Neural crest cell (in vitro differentiated cells): ENCODE measurements around the gene GTSE1. TPM values are rescaled to one million over a fixed set of nuclear protein-coding genes. Genes with fewer than 3 reads are reported as not detected.
A peak's percentile ranks its signal among the peaks of the same experiment; 100 is the strongest.

ENCODE experiments used
- DNase-seq: peaks from one replicate; pipeline ENCODE4 v3.0.0; 2021; ENCODE audit warnings: low read depth, mixed read lengths, low spot score
- H3K27ac Mint-ChIP-seq: one replicate; pipeline ENCODE4 v1.8.0; 2021; ENCODE audit warnings: mild to moderate bottlenecking, mixed read lengths; ENCODE audit not compliant: unreplicated experiment
- H3K27me3 Mint-ChIP-seq: 2 replicates; pipeline ENCODE4 v1.8.0; 2021; ENCODE audit warnings: low read depth, mild to moderate bottlenecking, mixed read lengths
- H3K36me3 Mint-ChIP-seq: 2 replicates; pipeline ENCODE4 v1.8.0; 2021; ENCODE audit warnings: low read depth, mild to moderate bottlenecking, mixed read lengths
- H3K4me1 Mint-ChIP-seq: 2 replicates; pipeline ENCODE4 v1.8.0; 2021; ENCODE audit warnings: mixed read lengths
- H3K4me3 Mint-ChIP-seq: one replicate; pipeline ENCODE4 v1.8.0; 2021; ENCODE audit warnings: mild to moderate bottlenecking, mixed read lengths
- H3K9me3 Mint-ChIP-seq: 2 replicates; pipeline ENCODE4 v1.8.0; 2021; ENCODE audit warnings: mixed read lengths
- CTCF ChIP-seq: fragments of 200-600 bp; sonication (generic); conservative IDR thresholded peaks from 2 replicates; pipeline ENCODE4 v1.5.0; 2021; ENCODE audit warnings: antibody characterized with exemption, mild to moderate bottlenecking
- total RNA-seq: library from RNA; stranded (reverse); gene quantifications from 2 replicates; pipeline ENCODE4 v1.2.1, GENCODE V29; 2021

GTSE1 gene
- total RNA-seq, 1 donor from 2014 or later = 67.6 TPM

GRCh38 chr22:46354176-46354992 lies 57.7 kb downstream of the GTSE1 start:
- DNase-seq = no peak
- Mint-ChIP-seq H3K4me3 (no peak overlapping the region), H3K36me3 (peaks cover 4% of the 10 kb centered on the region)

GRCh38 chr22:46354993-46355305 lies 58.3 kb downstream of the GTSE1 start:
- no peak overlapping the region for H3K4me3 Mint-ChIP-seq
- H3K9me3 Mint-ChIP-seq = no peaks in the 10 kb centered on the region
- TF ChIP-seq CTCF = no peak
- peaks cover 4% of the 10 kb centered on the region for H3K36me3 Mint-ChIP-seq
- H3K4me1 Mint-ChIP-seq = no peaks in the 10 kb centered on the region
- no peak for DNase-seq
- H3K27me3 Mint-ChIP-seq = no peaks in the 10 kb centered on the region
- no peak overlapping the region for H3K27ac Mint-ChIP-seq

More at GRCh38 chr22:46354176-46354992, 57.7 kb downstream of the GTSE1 start:
- H3K9me3 Mint-ChIP-seq = no peaks in the 10 kb centered on the region
- TF ChIP-seq CTCF = no peak
- H3K27ac Mint-ChIP-seq = no peak overlapping the region
- H3K27me3 Mint-ChIP-seq = no peaks in the 10 kb centered on the region
- H3K4me1 Mint-ChIP-seq = no peaks in the 10 kb centered on the region

- peaks cover 8% of the 10 kb centered on the region for H3K36me3 Mint-ChIP-seq
- peak overlapping the region; percentile 47 for H3K4me3 Mint-ChIP-seq
- H3K27ac Mint-ChIP-seq = peak overlapping the region; percentile 71
Observed at GRCh38 chr22:46355369-46355995, 58.8 kb downstream of the GTSE1 start.

DNA sequence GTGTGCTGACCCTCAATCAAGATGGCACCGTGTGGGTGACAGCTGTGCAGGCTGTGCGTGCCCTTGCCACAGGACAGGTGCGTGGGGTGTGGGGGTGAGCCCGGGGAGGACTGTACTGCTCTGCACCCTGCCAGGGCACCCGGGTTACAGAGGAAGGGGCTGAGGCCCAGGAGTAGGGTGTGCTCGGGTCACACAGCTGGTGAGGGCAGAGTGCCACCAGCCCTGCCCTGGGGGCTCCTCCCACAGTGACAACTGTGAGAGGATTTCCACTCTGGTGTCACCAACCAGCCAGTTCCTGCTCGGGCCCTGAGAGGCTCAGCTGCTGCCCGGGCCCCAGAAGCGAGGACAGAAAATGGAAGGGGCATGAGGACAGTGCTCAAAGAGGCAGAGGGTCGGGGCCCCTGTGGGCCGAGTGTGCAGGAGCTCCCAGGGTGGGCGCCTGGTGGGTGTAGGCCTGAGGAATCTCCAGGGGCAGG lies 59.4 kb downstream of the GTSE1 start:
- H3K4me1 Mint-ChIP-seq = no peaks in the 10 kb centered on the region
- DNase-seq = no peak
- H3K27ac Mint-ChIP-seq = no peak overlapping the region
- H3K9me3 Mint-ChIP-seq = no peaks in the 10 kb centered on the region
- H3K36me3 Mint-ChIP-seq = peaks cover 9% of the 10 kb centered on the region
- H3K4me3 Mint-ChIP-seq = no peak overlapping the region
- no peaks in the 10 kb centered on the region for H3K27me3 Mint-ChIP-seq
- TF ChIP-seq CTCF = no peak

More at GRCh38 chr22:46355369-46355995, 58.8 kb downstream of the GTSE1 start:
- H3K9me3 Mint-ChIP-seq = no peaks in the 10 kb centered on the region
- DNase-seq = peak; percentile 91
- H3K27me3 Mint-ChIP-seq = no peaks in the 10 kb centered on the region
- peak; percentile 87 for TF ChIP-seq CTCF
- H3K4me1 Mint-ChIP-seq = no peaks in the 10 kb centered on the region

DNA sequence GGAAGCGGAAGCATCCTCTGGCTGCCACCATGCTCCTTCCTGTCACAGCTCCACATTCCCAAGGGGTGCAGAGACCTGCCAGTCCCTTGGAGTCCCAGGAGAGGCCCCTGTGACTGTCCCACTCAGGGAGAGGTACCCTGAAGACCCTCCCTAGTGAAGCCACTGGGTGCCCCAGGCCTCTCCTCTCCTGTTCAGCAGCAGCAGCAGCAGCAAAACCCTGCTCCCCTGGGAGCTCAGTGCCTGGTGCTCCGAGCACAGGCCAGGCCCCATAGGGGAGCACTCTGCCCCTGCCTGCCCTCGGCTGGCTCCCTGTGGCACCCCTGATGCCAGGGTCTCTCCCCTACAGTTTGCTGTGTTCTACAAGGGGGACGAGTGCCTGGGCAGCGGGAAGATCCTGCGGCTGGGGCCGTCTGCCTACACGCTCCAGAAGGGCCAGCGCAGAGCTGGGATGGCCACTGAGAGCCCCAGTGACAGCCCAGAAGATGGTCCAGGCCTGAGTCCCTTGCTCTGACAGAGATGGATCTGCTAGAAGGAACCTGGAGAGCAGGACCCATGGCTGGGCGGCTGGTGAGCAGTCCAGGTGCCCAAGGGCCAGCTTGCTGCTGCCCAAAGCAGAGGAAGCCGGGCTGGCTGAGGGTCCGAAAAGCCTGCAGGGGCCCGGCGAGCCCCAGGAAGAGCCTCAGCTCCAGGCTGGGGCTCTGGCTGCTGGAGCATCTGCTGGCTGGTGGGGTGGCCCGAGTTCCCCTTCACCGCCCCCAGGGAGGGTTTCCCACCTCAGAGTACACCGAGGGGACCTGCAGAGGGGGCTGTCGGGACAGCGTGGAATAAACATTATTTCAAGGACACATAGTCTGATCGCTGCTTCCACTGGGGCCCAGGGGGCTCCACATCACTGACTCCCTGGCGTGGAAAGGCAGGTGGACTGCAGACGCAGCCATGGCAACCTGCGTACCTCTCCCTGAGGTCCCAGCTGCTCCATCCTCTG lies 60.1 kb downstream of the GTSE1 start:
- no peak for TF ChIP-seq CTCF
- Mint-ChIP-seq H3K4me3 (no peak overlapping the region), H3K9me3 (no peaks in the 10 kb centered on the region), H3K27ac (no peak overlapping the region), H3K4me1 (no peaks in the 10 kb centered on the region), H3K36me3 (peaks cover 9% of the 10 kb centered on the region), H3K27me3 (no peaks in the 10 kb centered on the region)
- no peak for DNase-seq
